Dermis microvascular lymphatic vessel endothelial cell (primary cell): ENCODE measurements around the gene GAGE12H. TPM values are rescaled to one million over a fixed set of nuclear protein-coding genes. Genes with fewer than 3 reads are reported as not detected.
"Not testable (repeated sequence)": the region's sequence is repeated elsewhere in the genome, so short reads cannot be mapped to it uniquely, and the experiment has no call there.

ENCODE experiments used
- DNase-seq, 2 donors: peaks; one replicate each; pipeline versions ENCODE4 v3.0.0 to v3.0.0-alpha.2; 2010; ENCODE audit warnings: low read depth in 2 of 2
- total RNA-seq: library from RNA; depleted of rRNA; stranded (reverse); fragments of >200 nt; gene quantifications from 2 replicates; pipeline ENCODE4 v1.2.1, GENCODE V29; 2014

GAGE12H gene
- not detected in 2 replicates for total RNA-seq

- DNase-seq = not testable (repeated sequence)
Measured at GRCh38 chrX:49579649-49580048, at the start of gene GAGE12H. GAGE12H (plus strand) TSS chrX:49579949; CDS start chrX:49581104, 1,155 bp downstream.

- not testable (repeated sequence) for DNase-seq
Measured at GRCh38 chrX:49531877-49532276, 47.9 kb upstream of the GAGE12H start, which contains the start of gene GAGE12C. GAGE12C (plus strand) TSS chrX:49532177; CDS start chrX:49533332, 1,155 bp downstream.

GRCh38 chrX:49541433-49541832 is 38.3 kb upstream of the GAGE12H start, which contains the start of gene GAGE12D:
GAGE12D (plus strand) TSS chrX:49541733; CDS start chrX:49542888, 1,155 bp downstream.
- not testable (repeated sequence) for DNase-seq

GRCh38 chrX:49550989-49551388 is 28.8 kb upstream of the GAGE12H start, which contains the start of gene GAGE12E:
GAGE12E (plus strand) TSS chrX:49551289; CDS start chrX:49552444, 1,155 bp downstream.
- not testable (repeated sequence) for DNase-seq

GRCh38 chrX:49560542-49560941 is 19.2 kb upstream of the GAGE12H start, which contains the start of gene GAGE12F:
GAGE12F (plus strand) TSS chrX:49560842; CDS start chrX:49561997, 1,155 bp downstream.
- not testable (repeated sequence) for DNase-seq

GRCh38 chrX:49568728-49569127 is 11.0 kb upstream of the GAGE12H start:
- DNase-seq = not testable (repeated sequence)

GRCh38 chrX:49569152-49569551 is 10.6 kb upstream of the GAGE12H start:
- DNase-seq = not testable (repeated sequence)

- not testable (repeated sequence) for DNase-seq
Measured at GRCh38 chrX:49570100-49570499, 9.6 kb upstream of the GAGE12H start, which contains the start of gene GAGE12G. GAGE12G (plus strand) TSS chrX:49570400; CDS start chrX:49571555, 1,155 bp downstream.

- DNase-seq = not testable (repeated sequence)
Measured at GRCh38 chrX:49589196-49589595, 9.4 kb downstream of the GAGE12H start, which contains the start of gene GAGE2A. GAGE2A (plus strand) TSS chrX:49589496; CDS start chrX:49590651, 1,155 bp downstream.

- DNase-seq = not testable (repeated sequence)
Measured at GRCh38 chrX:49589769-49590478, 10.2 kb downstream of the GAGE12H start.

- DNase-seq = not testable (repeated sequence)
Measured at GRCh38 chrX:49590488-49590887, 10.7 kb downstream of the GAGE12H start.

GRCh38 chrX:49598720-49599119 is 19.0 kb downstream of the GAGE12H start, which contains the start of gene GAGE1:
GAGE1 (plus strand) TSS chrX:49599020; CDS start chrX:49600175, 1,155 bp downstream.
- DNase-seq = not testable (repeated sequence)

- DNase-seq = peak in 1 of 2 donors; percentile 3
Measured at GRCh38 chrX:49610718-49611310, 31.1 kb downstream of the GAGE12H start.

- no peak for DNase-seq
Measured at GRCh38 chrX:49618574-49618973, 38.8 kb downstream of the GAGE12H start.

GRCh38 chrX:49627086-49627777 is 47.5 kb downstream of the GAGE12H start:
- peak in 1 of 2 donors; percentile 30 for DNase-seq

Other genes starting within 250 kb of the GAGE12H start
- gene GAGE13, start 248.4 kb upstream of the GAGE12H start, total RNA-seq = not detected in 2 replicates
- not detected in 2 replicates for gene GAGE12C, start 47.8 kb upstream of the GAGE12H start, total RNA-seq
- gene GAGE12D, start 38.2 kb upstream of the GAGE12H start, total RNA-seq = not detected in 2 replicates
- gene GAGE12E, start 28.7 kb upstream of the GAGE12H start, total RNA-seq = not detected in 2 replicates
- not detected in 2 replicates for gene GAGE12F, start 19.1 kb upstream of the GAGE12H start, total RNA-seq
- not detected in 2 replicates for gene GAGE12G, start 9.5 kb upstream of the GAGE12H start, total RNA-seq
- not detected in 2 replicates for gene GAGE2A, start 9.5 kb downstream of the GAGE12H start, total RNA-seq
- not detected in 2 replicates for gene GAGE1, start 19.1 kb downstream of the GAGE12H start, total RNA-seq
- gene PAGE1, start 116.0 kb downstream of the GAGE12H start, total RNA-seq = not detected in 2 replicates
- gene PAGE4, start 249.4 kb downstream of the GAGE12H start, total RNA-seq = not detected in 2 replicates